Mesendoderm (in vitro differentiated cells): ENCODE measurements around the gene SKI.

Experiments used
- DNase-seq: peaks from one replicate; pipeline ENCODE4 v3.0.0; 2013
- H2AK5ac ChIP-seq: 2 replicates; pipeline ENCODE4 v1.6.1; 2013; ENCODE audit warnings: low read length, inconsistent platforms
- H2BK120ac ChIP-seq: 2 replicates; pipeline ENCODE4 v1.6.1; 2013; ENCODE audit warnings: low read depth, mild to moderate bottlenecking, low read length, moderate library complexity, mixed read lengths
- H2BK15ac ChIP-seq: replicated peaks from 2 replicates; pipeline ENCODE4 v1.6.1; 2013; ENCODE audit warnings: low read depth, mild to moderate bottlenecking, moderate library complexity
- H2BK5ac ChIP-seq: 2 replicates; pipeline ENCODE4 v1.6.1; 2013; ENCODE audit warnings: low read length, inconsistent platforms
- H3K18ac ChIP-seq: 2 replicates; pipeline ENCODE4 v1.6.1; 2013; ENCODE audit warnings: mild to moderate bottlenecking, low read length, mixed read lengths
- H3K23ac ChIP-seq: one replicate; pipeline ENCODE4 v1.6.1; 2013; ENCODE audit warnings: low read length
- H3K27ac ChIP-seq: 2 replicates; pipeline ENCODE4 v1.5.1; 2013; ENCODE audit warnings: low read depth, mild to moderate bottlenecking, inconsistent platforms, low read length, moderate library complexity
- H3K27me3 ChIP-seq: 2 replicates; pipeline ENCODE4 v1.6.1; 2013; ENCODE audit warnings: low read length, control low read depth, mild to moderate bottlenecking, inconsistent platforms; ENCODE audit not compliant: insufficient read depth, poor library complexity
- H3K36me3 ChIP-seq: 2 replicates; pipeline ENCODE4 v1.6.1; 2013; ENCODE audit warnings: low read length, inconsistent platforms; ENCODE audit not compliant: control insufficient read depth, insufficient read depth
- H3K4ac ChIP-seq: one replicate; pipeline ENCODE4 v1.6.1; 2013; ENCODE audit warnings: low read depth, mild to moderate bottlenecking, low read length, moderate library complexity
- H3K4me1 ChIP-seq: 2 replicates; pipeline ENCODE4 v1.6.1; 2013; ENCODE audit warnings: low read depth, low read length, inconsistent platforms; ENCODE audit not compliant: control insufficient read depth
- H3K4me2 ChIP-seq: 2 replicates; pipeline ENCODE4 v1.6.1; 2013; ENCODE audit warnings: low read length
- H3K4me3 ChIP-seq: 2 replicates; pipeline ENCODE4 v1.5.1; 2013; ENCODE audit warnings: mild to moderate bottlenecking, low read length
- H3K56ac ChIP-seq: one replicate; pipeline ENCODE4 v1.6.1; 2013; ENCODE audit warnings: low read length
- H3K79me1 ChIP-seq: 2 replicates; pipeline ENCODE4 v1.6.1; 2013; ENCODE audit warnings: low read length, inconsistent platforms
- H3K79me2 ChIP-seq: 2 replicates; pipeline ENCODE4 v1.6.1; 2013; ENCODE audit warnings: mild to moderate bottlenecking, low read length; ENCODE audit not compliant: control insufficient read depth, insufficient read depth
- H3K9ac ChIP-seq: 2 replicates; pipeline ENCODE4 v1.6.1; 2013; ENCODE audit warnings: low read length, inconsistent platforms
- H4K5ac ChIP-seq: one replicate; pipeline ENCODE4 v1.6.1; 2013; ENCODE audit warnings: low read length
- H4K8ac ChIP-seq: one replicate; pipeline ENCODE4 v1.6.1; 2013; ENCODE audit warnings: low read depth, mild to moderate bottlenecking, control low read depth, low read length, moderate library complexity
- WGBS: extraction: QIAGEN DNeasy Blood & Tissue Kit; methylation state at CpG from one replicate; pipeline ENCODE4 v1.1.7; 2013; ENCODE audit warnings: low lambda C conversion rate, missing lambda C conversion rate; ENCODE audit not compliant: insufficient coverage; ENCODE audit errors: extremely low coverage; 5-methylcytosine and 5-hydroxymethylcytosine counted together

The SKI gene

DNA sequence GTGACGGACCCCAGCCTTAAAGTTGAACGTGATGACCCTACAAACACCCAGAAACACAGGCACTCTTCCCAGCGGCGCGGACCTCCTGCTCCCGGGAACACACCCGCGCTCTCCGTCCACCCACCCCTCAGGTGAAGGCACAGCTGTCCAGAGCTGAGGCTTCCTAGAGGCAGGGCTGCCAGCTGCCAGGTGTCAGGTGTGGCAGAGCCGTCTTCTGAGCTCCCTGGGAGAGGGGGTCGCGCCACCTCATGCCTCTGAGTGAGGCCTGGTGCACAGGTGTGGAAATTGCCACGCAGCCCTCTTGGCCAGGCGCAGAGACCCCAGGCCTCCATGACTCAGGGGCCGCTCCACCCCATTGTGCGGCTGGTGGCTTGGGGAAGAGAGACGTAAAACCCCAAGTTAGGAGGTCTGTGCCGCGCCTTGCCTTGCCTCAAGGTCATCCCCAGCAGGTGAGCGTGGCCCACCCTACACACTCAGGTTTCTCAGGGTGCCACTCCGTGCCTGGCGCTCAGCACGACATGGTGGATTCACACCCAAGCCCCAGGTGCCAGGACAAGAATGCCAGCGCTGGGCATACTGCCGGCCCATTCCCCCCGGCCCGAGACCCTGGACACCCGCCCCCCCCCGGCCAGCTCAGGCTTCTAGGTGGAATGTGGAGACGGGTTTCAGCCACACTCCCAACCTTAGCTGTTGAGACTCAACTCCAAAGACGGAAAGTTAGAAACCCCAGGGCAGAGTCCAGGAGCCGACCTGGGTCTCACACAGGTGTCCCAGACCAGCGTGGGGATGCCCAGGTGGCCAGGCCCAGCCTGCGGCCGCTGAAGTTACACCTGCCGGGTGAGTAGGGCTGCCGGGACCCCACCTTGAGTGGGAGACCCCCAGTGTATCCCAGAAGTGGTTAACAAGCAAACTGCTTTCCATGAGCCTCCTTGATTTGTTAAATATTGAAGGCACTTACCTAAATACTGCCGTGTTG lies 42.0 kb upstream of the SKI start:
- Histone ChIP-seq H4K8ac (no peak overlapping the region), H3K9ac (no peak overlapping the region), H3K18ac (no peak overlapping the region), H3K23ac (no peak overlapping the region), H2AK5ac (no peak overlapping the region), H3K56ac (no peak overlapping the region), H3K79me2 (no peaks in the 10 kb centered on the region), H2BK15ac (no peak overlapping the region), H3K36me3 (no peaks in the 10 kb centered on the region), H3K79me1 (no peaks in the 10 kb centered on the region), H3K27ac (no peak overlapping the region), H3K4me3 (no peak overlapping the region), H3K4me1 (no peaks in the 10 kb centered on the region), H2BK120ac (no peak overlapping the region), H2BK5ac (no peak overlapping the region), H3K27me3 (no peaks in the 10 kb centered on the region), H3K4ac (no peak overlapping the region), H3K4me2 (no peak overlapping the region), H4K5ac (no peak overlapping the region)
- no peak for DNase-seq
- WGBS, result no CpG with 5 or more reads among the region's 38 CpGs

GRCh38 chr1:2186901-2187300 lies 41.2 kb upstream of the SKI start:
- no peak for DNase-seq
- Histone ChIP-seq H3K79me2 (no peaks in the 10 kb centered on the region), H3K4me1 (no peaks in the 10 kb centered on the region), H3K9ac (no peak overlapping the region), H3K4ac (no peak overlapping the region), H2BK15ac (no peak overlapping the region), H3K18ac (no peak overlapping the region), H3K36me3 (no peaks in the 10 kb centered on the region), H3K79me1 (peaks cover 2% of the 10 kb centered on the region), H3K4me3 (no peak overlapping the region), H4K5ac (no peak overlapping the region), H2BK5ac (no peak overlapping the region), H3K27ac (no peak overlapping the region), H3K56ac (no peak overlapping the region), H3K27me3 (no peaks in the 10 kb centered on the region), H3K4me2 (no peak overlapping the region), H4K8ac (no peak overlapping the region), H3K23ac (no peak overlapping the region), H2AK5ac (no peak overlapping the region), H2BK120ac (no peak overlapping the region)
- 100% methylated on average over 2 of the region's 9 CpGs for WGBS

DNA sequence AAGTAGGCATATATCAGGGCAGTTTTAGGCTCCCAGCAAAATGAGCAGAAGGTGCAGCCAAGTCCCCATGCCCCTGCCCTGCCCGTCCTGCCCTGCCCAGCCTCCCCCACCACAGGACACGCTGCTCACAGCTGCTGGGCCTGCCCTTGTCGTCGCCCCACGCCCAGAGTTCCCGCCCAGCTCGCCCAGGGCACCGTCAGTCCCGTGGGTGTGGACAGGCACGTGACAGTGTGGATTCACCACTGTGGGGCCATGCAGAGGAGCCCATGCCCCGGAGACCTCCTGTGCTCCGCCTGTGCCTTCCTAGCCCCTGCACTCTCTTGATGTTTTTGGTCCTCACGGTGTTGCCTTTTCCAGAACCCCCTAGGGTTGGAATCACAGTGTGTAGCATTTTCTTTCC lies 40.5 kb upstream of the SKI start:
- no CpG with 5 or more reads among the region's 13 CpGs for WGBS

DNA sequence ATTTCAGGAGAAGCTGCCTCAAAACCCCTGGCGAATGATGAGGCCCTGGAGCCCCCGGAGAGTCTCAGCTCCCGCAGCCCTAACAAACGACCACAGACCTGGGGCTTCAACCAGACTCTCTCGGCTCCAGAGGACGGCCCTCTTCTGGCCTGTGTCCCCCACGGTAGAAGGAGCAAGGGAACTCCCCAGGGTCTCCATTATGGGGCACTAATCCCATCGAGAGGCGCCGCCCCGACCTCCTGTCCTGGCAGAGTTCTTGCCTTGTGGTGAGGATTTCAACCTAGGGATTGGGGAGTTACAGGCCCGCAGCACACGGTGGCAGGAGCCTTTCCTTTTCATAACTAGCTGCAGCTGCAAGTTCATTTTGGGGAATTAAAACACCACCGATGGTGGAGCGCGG lies 39.8 kb upstream of the SKI start:
- Histone ChIP-seq H3K4me3 (no peak overlapping the region), H4K8ac (no peak overlapping the region), H2BK5ac (no peak overlapping the region), H3K27ac (no peak overlapping the region), H3K4me2 (no peak overlapping the region), H3K79me2 (peaks cover 7% of the 10 kb centered on the region), H3K4ac (no peak overlapping the region), H2AK5ac (no peak overlapping the region), H3K36me3 (no peaks in the 10 kb centered on the region), H3K18ac (no peak overlapping the region), H4K5ac (no peak overlapping the region), H3K4me1 (no peaks in the 10 kb centered on the region), H3K23ac (no peak overlapping the region), H3K27me3 (no peaks in the 10 kb centered on the region), H2BK120ac (no peak overlapping the region), H3K79me1 (peaks cover 7% of the 10 kb centered on the region), H3K9ac (no peak overlapping the region), H3K56ac (no peak overlapping the region), H2BK15ac (no peak overlapping the region)
- no peak for DNase-seq
- WGBS, result no CpG with 5 or more reads among the region's 16 CpGs

More for the DNA sequence above, 40.5 kb upstream of the SKI start:
- Histone ChIP-seq H3K79me2 (peaks cover 5% of the 10 kb centered on the region), H4K5ac (no peak overlapping the region), H3K23ac (no peak overlapping the region), H3K36me3 (no peaks in the 10 kb centered on the region), H3K4me2 (no peak overlapping the region), H3K9ac (no peak overlapping the region), H3K56ac (no peak overlapping the region), H3K79me1 (peaks cover 5% of the 10 kb centered on the region), H3K4me3 (no peak overlapping the region), H3K27me3 (no peaks in the 10 kb centered on the region), H2BK5ac (no peak overlapping the region), H4K8ac (no peak overlapping the region), H3K18ac (no peak overlapping the region), H3K4me1 (no peaks in the 10 kb centered on the region), H2BK120ac (no peak overlapping the region), H2BK15ac (no peak overlapping the region), H3K27ac (no peak overlapping the region), H2AK5ac (no peak overlapping the region), H3K4ac (no peak overlapping the region)
- no peak for DNase-seq

DNA sequence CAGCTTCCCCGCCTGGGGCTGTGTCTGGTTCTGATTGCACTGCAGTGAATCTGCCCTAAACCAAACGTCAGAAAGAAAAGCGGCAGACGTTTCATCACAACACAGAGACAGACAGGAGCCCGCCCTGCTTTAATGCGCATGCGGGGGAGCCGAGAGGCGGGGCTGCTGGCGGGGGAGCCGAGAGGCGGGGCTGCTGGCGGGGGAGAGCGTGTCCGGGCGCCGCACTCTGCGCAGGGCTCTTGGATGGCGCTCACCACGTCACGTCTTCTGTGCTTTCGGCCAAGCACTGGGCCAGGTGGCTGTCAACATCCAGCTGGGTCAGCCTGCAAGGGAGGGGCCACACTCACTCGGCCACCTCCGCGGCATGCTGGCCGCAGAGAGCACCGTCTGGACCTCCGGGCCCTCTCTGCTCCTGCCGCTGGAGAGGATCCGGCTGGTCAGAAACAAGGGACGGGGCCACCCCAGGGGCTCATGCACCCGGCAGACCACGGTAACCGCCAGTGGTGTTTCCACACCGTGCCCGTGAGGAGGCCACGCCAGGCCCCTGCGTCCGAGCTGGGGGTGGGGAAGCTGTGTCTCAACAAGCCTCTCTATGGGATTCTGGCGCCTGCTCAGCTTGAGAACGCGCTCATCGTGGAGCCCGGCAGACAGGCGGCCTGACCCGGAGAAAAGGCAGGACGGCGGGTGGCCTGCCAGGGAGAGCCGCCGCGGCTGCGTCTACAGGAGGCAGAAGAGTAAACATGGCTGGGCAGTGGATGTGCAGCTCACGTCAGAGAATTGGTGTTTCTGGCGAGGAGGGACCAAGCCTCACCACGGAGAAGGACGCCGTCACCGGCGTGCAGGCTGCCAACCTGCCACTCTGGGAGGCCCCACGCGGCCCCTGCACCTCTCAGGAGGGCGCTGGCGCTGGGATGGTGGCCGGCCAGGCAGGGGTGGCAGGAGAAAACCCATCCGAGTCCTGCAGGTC lies 38.4 kb upstream of the SKI start:
- Histone ChIP-seq H3K23ac (no peak overlapping the region), H3K9ac (peak overlapping the region; percentile 61), H3K4me3 (no peak overlapping the region), H2BK120ac (no peak overlapping the region), H3K4ac (no peak overlapping the region), H3K27ac (peak overlapping the region; percentile 45), H3K18ac (no peak overlapping the region), H2AK5ac (no peak overlapping the region), H3K79me1 (peaks cover 7% of the 10 kb centered on the region), H3K79me2 (peaks cover 12% of the 10 kb centered on the region), H4K5ac (no peak overlapping the region), H3K4me1 (no peaks in the 10 kb centered on the region), H4K8ac (no peak overlapping the region), H2BK15ac (no peak overlapping the region), H3K56ac (peak overlapping the region; percentile 81), H2BK5ac (no peak overlapping the region), H3K36me3 (no peaks in the 10 kb centered on the region), H3K27me3 (no peaks in the 10 kb centered on the region), H3K4me2 (peak overlapping the region; percentile 7)
- peak; percentile 94 for DNase-seq
- WGBS, result no CpG with 5 or more reads among the region's 65 CpGs
